ENCODE data around the gene TMEM45B. TPM values are rescaled to one million over a fixed set of nuclear protein-coding genes. Genes with fewer than 3 reads are reported as not detected.
"Not testable (repeated sequence)": the region's sequence is repeated elsewhere in the genome, so short reads cannot be mapped to it uniquely, and the experiment has no call there.

TMEM45B gene
- polyA plus RNA-seq, 1 of the 3 experiments (the other 2 are of a cell fraction): not detected

DNA sequence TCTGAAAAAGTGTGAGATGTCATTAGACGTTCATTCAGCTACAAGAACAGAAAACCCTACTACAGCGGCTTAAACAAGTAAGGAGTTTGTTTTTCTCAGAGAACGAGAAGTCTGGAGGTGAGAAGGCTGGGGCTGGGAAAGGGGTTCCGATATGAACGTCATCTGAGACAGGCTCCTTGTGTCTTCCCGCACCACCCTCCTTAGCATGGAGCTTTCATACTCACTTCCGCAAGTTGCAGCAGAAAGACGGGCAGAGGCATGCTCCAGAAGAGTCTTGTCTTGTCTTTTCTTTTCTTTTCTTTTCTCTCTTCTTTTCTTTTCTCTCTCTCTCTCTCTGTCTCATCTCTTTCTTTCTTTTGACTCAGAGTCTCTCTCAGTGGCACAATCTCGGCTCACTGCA lies 3.6 kb downstream of the TMEM45B start (continued):
- TF ChIP-seq, protein P1, sequence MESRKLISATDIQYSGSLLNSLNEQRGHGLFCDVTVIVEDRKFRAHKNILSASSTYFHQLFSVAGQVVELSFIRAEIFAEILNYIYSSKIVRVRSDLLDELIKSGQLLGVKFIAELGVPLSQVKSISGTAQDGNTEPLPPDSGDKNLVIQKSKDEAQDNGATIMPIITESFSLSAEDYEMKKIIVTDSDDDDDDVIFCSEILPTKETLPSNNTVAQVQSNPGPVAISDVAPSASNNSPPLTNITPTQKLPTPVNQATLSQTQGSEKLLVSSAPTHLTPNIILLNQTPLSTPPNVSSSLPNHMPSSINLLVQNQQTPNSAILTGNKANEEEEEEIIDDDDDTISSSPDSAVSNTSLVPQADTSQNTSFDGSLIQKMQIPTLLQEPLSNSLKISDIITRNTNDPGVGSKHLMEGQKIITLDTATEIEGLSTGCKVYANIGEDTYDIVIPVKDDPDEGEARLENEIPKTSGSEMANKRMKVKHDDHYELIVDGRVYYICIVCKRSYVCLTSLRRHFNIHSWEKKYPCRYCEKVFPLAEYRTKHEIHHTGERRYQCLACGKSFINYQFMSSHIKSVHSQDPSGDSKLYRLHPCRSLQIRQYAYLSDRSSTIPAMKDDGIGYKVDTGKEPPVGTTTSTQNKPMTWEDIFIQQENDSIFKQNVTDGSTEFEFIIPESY (IDR thresholded peaks at IDR 0.05; ENCODE audit: borderline replicate concordance, low read depth): no peak
- TF ChIP-seq, protein P2, sequence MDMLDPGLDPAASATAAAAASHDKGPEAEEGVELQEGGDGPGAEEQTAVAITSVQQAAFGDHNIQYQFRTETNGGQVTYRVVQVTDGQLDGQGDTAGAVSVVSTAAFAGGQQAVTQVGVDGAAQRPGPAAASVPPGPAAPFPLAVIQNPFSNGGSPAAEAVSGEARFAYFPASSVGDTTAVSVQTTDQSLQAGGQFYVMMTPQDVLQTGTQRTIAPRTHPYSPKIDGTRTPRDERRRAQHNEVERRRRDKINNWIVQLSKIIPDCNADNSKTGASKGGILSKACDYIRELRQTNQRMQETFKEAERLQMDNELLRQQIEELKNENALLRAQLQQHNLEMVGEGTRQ (IDR thresholded peaks at IDR 0.05; ENCODE audit: borderline replicate concordance, low read depth, low read length): no peak

DNA sequence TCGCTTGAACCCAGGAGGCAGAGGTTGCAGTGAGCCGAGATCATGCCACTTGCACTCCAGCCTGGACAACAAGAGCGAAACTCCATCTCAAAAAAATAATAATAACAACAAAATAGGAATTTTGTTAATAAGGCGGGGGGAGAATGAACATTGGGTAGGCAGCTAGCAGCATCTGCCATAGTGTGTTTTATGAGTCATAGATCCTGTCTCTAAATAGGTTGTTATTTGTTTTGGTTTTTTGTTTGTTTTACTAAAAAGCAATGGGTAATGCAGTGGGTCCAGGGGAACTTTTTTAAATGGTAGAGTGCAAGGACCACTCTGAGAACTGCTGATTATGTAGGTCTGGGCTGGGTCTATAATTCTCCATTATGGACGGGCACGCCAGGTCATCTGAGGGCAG lies 4.6 kb downstream of the TMEM45B start:
- peaks cover 28% of the 10 kb centered on the region for H3K27me3 ChIP-seq (ENCODE audit: insufficient read depth)
- DNase-seq; H4K20me1 ChIP-seq (ENCODE audit: insufficient read depth); H3K9ac ChIP-seq; H3F3A ChIP-seq (replicated peaks; ENCODE audit: insufficient read depth); POLR2A ChIA-PET; H3K9me3 ChIP-seq; H3K36me3 ChIP-seq (replicated peaks in 1 of 2; ENCODE audit: control insufficient read depth in 1 of 2, insufficient read depth in 2 of 2, low read length in 1 of 2); CTCF ChIA-PET; H3K4me3 ChIP-seq (ENCODE audit: low read depth in 2 of 2, low read length in 1 of 2); H3K27ac ChIP-seq (ENCODE audit: low read depth in 2 of 2, low read length in 1 of 2); H3K4me2 ChIP-seq; H2AFZ ChIP-seq (ENCODE audit: low read depth); H3K9me2 ChIP-seq; H3K79me2 ChIP-seq (ENCODE audit: insufficient read depth): not testable (repeated sequence)
- peaks cover 0 to 10% of the 10 kb centered on the region in 2 experiments; a peak in 1 of 4 replicates for H3K4me1 ChIP-seq (ENCODE audit: control insufficient read depth in 1 of 2, insufficient read depth in 2 of 2, low read depth in 1 of 2, low read length in 1 of 2)
- 73% methylated on average over 6 of the region's 6 CpGs for WGBS (ENCODE audit: low lambda C conversion rate)

DNA sequence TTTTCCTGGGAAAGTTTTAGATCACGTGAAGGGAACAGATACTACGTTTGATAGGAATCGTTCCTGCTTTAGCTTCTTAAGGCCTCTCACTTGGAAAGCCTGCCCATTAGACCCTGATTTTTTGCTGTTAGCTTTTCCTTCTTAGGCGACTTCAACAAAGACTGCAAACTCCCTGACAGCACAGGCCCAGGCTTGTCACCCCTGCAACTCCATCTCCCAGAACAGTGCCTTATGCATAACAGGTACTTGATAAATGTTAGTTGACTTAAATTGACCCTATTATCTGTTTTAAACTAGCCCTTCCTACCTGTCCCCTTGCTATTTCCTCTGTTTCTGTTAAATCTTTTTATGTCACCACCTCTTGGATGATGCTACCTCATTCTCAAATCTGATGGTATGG lies 7.6 kb downstream of the TMEM45B start:
- H3K9me2 ChIP-seq; H3K9ac ChIP-seq; POLR2A ChIA-PET; H3K4me2 ChIP-seq; H3K36me3 ChIP-seq (replicated peaks in 1 of 2; ENCODE audit: control insufficient read depth in 1 of 2, insufficient read depth in 2 of 2, low read length in 1 of 2); H4K20me1 ChIP-seq (ENCODE audit: insufficient read depth); H3K4me1 ChIP-seq (ENCODE audit: control insufficient read depth in 1 of 2, insufficient read depth in 2 of 2, low read depth in 1 of 2, low read length in 1 of 2); H2AFZ ChIP-seq (ENCODE audit: low read depth); DNase-seq; H3K4me3 ChIP-seq (ENCODE audit: low read depth in 2 of 2, low read length in 1 of 2); H3F3A ChIP-seq (replicated peaks; ENCODE audit: insufficient read depth); H3K27me3 ChIP-seq (ENCODE audit: insufficient read depth); CTCF ChIA-PET; H3K27ac ChIP-seq (ENCODE audit: low read depth in 2 of 2, low read length in 1 of 2); H3K9me3 ChIP-seq; H3K79me2 ChIP-seq (ENCODE audit: insufficient read depth): not testable (repeated sequence)
- WGBS (ENCODE audit: low lambda C conversion rate): 63% methylated on average over 4 of the region's 4 CpGs

DNA sequence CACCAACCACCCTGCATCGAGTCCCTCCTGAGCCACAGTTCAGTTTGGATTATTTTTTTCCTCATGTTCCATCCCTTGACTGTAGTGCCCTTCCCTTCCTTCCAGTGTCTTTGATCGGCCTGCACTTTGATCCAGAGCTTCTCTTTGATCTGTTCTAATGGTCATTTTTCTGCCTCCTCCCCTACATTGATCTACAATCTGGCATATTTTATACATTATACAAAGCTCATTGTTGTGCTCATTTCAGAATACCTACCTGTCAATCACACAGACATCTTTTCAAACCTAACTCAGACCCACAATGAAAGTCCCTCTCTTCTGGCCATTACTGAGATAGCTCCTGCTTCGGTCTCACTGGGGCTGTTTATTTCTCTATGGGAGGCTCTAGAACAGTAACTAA lies 8.2 kb downstream of the TMEM45B start:
- H4K20me1 ChIP-seq (ENCODE audit: insufficient read depth); H3K9me2 ChIP-seq; H3K4me1 ChIP-seq (ENCODE audit: control insufficient read depth in 1 of 2, insufficient read depth in 2 of 2, low read depth in 1 of 2, low read length in 1 of 2); CTCF ChIA-PET; H3K9ac ChIP-seq; H3K27ac ChIP-seq (ENCODE audit: low read depth in 2 of 2, low read length in 1 of 2); H3K79me2 ChIP-seq (ENCODE audit: insufficient read depth); H3K4me3 ChIP-seq (ENCODE audit: low read depth in 2 of 2, low read length in 1 of 2); H3K36me3 ChIP-seq (replicated peaks in 1 of 2; ENCODE audit: control insufficient read depth in 1 of 2, insufficient read depth in 2 of 2, low read length in 1 of 2); H2AFZ ChIP-seq (ENCODE audit: low read depth); H3K9me3 ChIP-seq; H3F3A ChIP-seq (replicated peaks; ENCODE audit: insufficient read depth); H3K4me2 ChIP-seq; H3K27me3 ChIP-seq (ENCODE audit: insufficient read depth); DNase-seq; POLR2A ChIA-PET: not testable (repeated sequence)
- WGBS (ENCODE audit: low lambda C conversion rate): 49% methylated on average over 3 of the region's 3 CpGs
